ENCODE results near the gene RGS10. TPM values are rescaled to one million over a fixed set of nuclear protein-coding genes. Genes with fewer than 3 reads are reported as not detected.

Gene RGS10
- total RNA-seq, 6 experiments from 2014 or later = 52.6 to 76.4 (median 71.3) TPM

GRCh38 chr10:119514819-119515218 is 27.7 kb downstream of the RGS10 start:
- Mint-ChIP-seq H3K4me3 (no peak overlapping the region), H3K9me3 (no peaks in the 10 kb centered on the region), H3K27ac (no peak overlapping the region), H3K27me3 (ENCODE audit: insufficient read depth) (no peaks in the 10 kb centered on the region), H3K4me1 (ENCODE audit: low read depth) (peaks cover 41% of the 10 kb centered on the region), H3K36me3 (ENCODE audit: low read depth) (peaks cover 12% of the 10 kb centered on the region)
- DNase-seq = no peak
- no peak for TF ChIP-seq CTCF (IDR thresholded peaks at IDR 0.05)

- peaks cover 19% of the 10 kb centered on the region for H3K36me3 Mint-ChIP-seq (ENCODE audit: low read depth)
- TF ChIP-seq CTCF (IDR thresholded peaks at IDR 0.05) = no peak
- H3K4me3 Mint-ChIP-seq = no peak overlapping the region
These were observed 30.5 kb downstream of the RGS10 start for GRCh38 chr10:119511828-119512515.

GRCh38 chr10:119509909-119510451 is 32.5 kb downstream of the RGS10 start:
- DNase-seq = no peak
- peaks cover 2% of the 10 kb centered on the region; the same call in 1 of the 2 replicates for H3K27me3 Mint-ChIP-seq (ENCODE audit: insufficient read depth)
- H3K27ac Mint-ChIP-seq = no peak overlapping the region
- peaks cover 22% of the 10 kb centered on the region for H3K36me3 Mint-ChIP-seq (ENCODE audit: low read depth)
- peaks cover 9% of the 10 kb centered on the region for H3K4me1 Mint-ChIP-seq (ENCODE audit: low read depth)
- no peak overlapping the region for H3K4me3 Mint-ChIP-seq
- H3K9me3 Mint-ChIP-seq = no peaks in the 10 kb centered on the region
- TF ChIP-seq CTCF (IDR thresholded peaks at IDR 0.05) = no peak

More at GRCh38 chr10:119511828-119512515, 30.5 kb downstream of the RGS10 start:
- H3K4me1 Mint-ChIP-seq (ENCODE audit: low read depth) = peaks cover 17% of the 10 kb centered on the region
- DNase-seq = no peak
- H3K27ac Mint-ChIP-seq = no peak overlapping the region
- H3K27me3 Mint-ChIP-seq (ENCODE audit: insufficient read depth) = no peaks in the 10 kb centered on the region
- H3K9me3 Mint-ChIP-seq = no peaks in the 10 kb centered on the region

GRCh38 chr10:119507115-119507514 is 35.4 kb downstream of the RGS10 start:
- no peak for DNase-seq
- peaks cover 2% of the 10 kb centered on the region; the same call in 1 of the 2 replicates for H3K27me3 Mint-ChIP-seq (ENCODE audit: insufficient read depth)

GRCh38 chr10:119505588-119506315 is 36.8 kb downstream of the RGS10 start:
- no peak for DNase-seq
- Mint-ChIP-seq H3K4me1 (ENCODE audit: low read depth) (peaks cover 6% of the 10 kb centered on the region; the same call in 1 of the 2 replicates), H3K36me3 (ENCODE audit: low read depth) (peaks cover 20% of the 10 kb centered on the region), H3K9me3 (no peaks in the 10 kb centered on the region), H3K27ac (no peak overlapping the region), H3K4me3 (no peak overlapping the region), H3K27me3 (ENCODE audit: insufficient read depth) (peaks cover 2% of the 10 kb centered on the region; the same call in 1 of the 2 replicates)
- no peak for TF ChIP-seq CTCF (IDR thresholded peaks at IDR 0.05)

More at GRCh38 chr10:119507115-119507514, 35.4 kb downstream of the RGS10 start:
- no peak overlapping the region for H3K27ac Mint-ChIP-seq
- H3K4me3 Mint-ChIP-seq = no peak overlapping the region
- H3K9me3 Mint-ChIP-seq = no peaks in the 10 kb centered on the region
- peaks cover 6% of the 10 kb centered on the region; the same call in 1 of the 2 replicates for H3K4me1 Mint-ChIP-seq (ENCODE audit: low read depth)
- no peak for TF ChIP-seq CTCF (IDR thresholded peaks at IDR 0.05)
- H3K36me3 Mint-ChIP-seq (ENCODE audit: low read depth) = peaks cover 25% of the 10 kb centered on the region
